Activated B cell treated with CpG ODN at 0.5 μM for 24 hours (primary cell): ENCODE results near the gene TOGARAM1. TPM values are rescaled to one million over a fixed set of nuclear protein-coding genes. Genes with fewer than 3 reads are reported as not detected.

Source experiments
- ATAC-seq: fragments of 200-7000 bp; cut with Tn5 transposase; one replicate; pipeline ENCODE4 v1.10.0; 2021; ENCODE audit warnings: low read depth, mild to moderate bottlenecking, moderate library complexity
- CTCF ChIA-PET: fragments of 350-600 bp; sonication (Branson Sonifier 250); formaldehyde crosslinking; loops from one replicate; lab custom pipeline; 2021; ENCODE audit warnings: antibody characterized with exemption; lab: Charles Lee
- POLR2A ChIA-PET: fragments of 350-600 bp; sonication (Branson Sonifier 250); formaldehyde crosslinking; loops from one replicate; lab custom pipeline; 2021; ENCODE audit warnings: antibody characterized with exemption; lab: Charles Lee
- DNase-seq: peaks from one replicate; pipeline ENCODE4 v3.0.0; 2022
- H3K27ac Mint-ChIP-seq: one replicate; pipeline ENCODE4 v1.8.0; 2020; ENCODE audit warnings: mixed read lengths
- H3K27me3 Mint-ChIP-seq: one replicate; pipeline ENCODE4 v1.8.0; 2021; ENCODE audit warnings: mixed read lengths
- H3K36me3 Mint-ChIP-seq: one replicate; pipeline ENCODE4 v1.8.0; 2021; ENCODE audit warnings: low read depth, mixed read lengths
- H3K4me1 Mint-ChIP-seq: one replicate; pipeline ENCODE4 v1.8.0; 2021; ENCODE audit warnings: mixed read lengths
- H3K4me3 Mint-ChIP-seq: one replicate; pipeline ENCODE4 v1.8.0; 2020; ENCODE audit warnings: mild to moderate bottlenecking, mixed read lengths
- H3K9me3 Mint-ChIP-seq: one replicate; pipeline ENCODE4 v1.8.0; 2020; ENCODE audit warnings: mixed read lengths
- intact Hi-C: fragments of 100-400 bp; cut with micrococcal nuclease; formaldehyde crosslinking; loops from one replicate; pipeline ENCODE4 v1.15.1; 2024
- total RNA-seq: library from RNA; stranded (reverse); gene quantifications from 2 replicates; pipeline ENCODE4 v1.2.3, GENCODE V29; 2022
- TF ChIP-seq, protein P1 (sequence below): fragments of 200-600 bp; IDR thresholded peaks from one replicate; pipeline ENCODE4 v1.8.0; 2022; ENCODE audit warnings: antibody characterized with exemption, mild to moderate bottlenecking

TOGARAM1 gene
- total RNA-seq, 1 donor from 2014 or later = 16.9 TPM

DNA sequence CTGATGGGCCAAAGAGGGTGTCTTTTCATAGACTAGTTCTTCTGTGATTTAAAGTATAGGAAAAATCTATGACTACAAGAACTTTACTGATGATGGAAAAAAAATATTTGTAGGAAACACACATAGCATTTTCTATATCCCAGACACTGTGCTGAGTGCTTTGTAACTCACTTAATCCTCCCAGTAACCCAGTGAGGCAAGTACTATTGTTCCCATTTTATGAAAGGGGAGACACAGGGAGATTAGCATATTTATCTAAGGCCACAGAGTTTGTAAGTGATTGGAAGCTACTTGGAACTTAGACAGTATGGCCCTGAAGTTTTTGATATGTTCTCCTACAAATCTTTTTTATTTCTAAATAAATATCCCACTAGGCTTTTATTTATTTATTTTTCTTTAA is 141.8 kb downstream of the TOGARAM1 start:
- DNase-seq (no peak), ATAC-seq (no peak)
- H3K9me3 Mint-ChIP-seq = no peaks in the 10 kb centered on the region
- H3K4me1 Mint-ChIP-seq = no peaks in the 10 kb centered on the region
- POLR2A ChIA-PET = no interaction called here
- intact Hi-C loops = no loop called here
- H3K27me3 Mint-ChIP-seq = no peaks in the 10 kb centered on the region
- no peak overlapping the region for H3K27ac Mint-ChIP-seq
- H3K36me3 Mint-ChIP-seq = peaks cover 82% of the 10 kb centered on the region
- H3K4me3 Mint-ChIP-seq = no peak overlapping the region
- TF ChIP-seq, protein P1, sequence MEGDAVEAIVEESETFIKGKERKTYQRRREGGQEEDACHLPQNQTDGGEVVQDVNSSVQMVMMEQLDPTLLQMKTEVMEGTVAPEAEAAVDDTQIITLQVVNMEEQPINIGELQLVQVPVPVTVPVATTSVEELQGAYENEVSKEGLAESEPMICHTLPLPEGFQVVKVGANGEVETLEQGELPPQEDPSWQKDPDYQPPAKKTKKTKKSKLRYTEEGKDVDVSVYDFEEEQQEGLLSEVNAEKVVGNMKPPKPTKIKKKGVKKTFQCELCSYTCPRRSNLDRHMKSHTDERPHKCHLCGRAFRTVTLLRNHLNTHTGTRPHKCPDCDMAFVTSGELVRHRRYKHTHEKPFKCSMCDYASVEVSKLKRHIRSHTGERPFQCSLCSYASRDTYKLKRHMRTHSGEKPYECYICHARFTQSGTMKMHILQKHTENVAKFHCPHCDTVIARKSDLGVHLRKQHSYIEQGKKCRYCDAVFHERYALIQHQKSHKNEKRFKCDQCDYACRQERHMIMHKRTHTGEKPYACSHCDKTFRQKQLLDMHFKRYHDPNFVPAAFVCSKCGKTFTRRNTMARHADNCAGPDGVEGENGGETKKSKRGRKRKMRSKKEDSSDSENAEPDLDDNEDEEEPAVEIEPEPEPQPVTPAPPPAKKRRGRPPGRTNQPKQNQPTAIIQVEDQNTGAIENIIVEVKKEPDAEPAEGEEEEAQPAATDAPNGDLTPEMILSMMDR = no peak
- CTCF ChIA-PET = no interaction called here

GRCh38 chr14:45104561-45104960 is 142.6 kb downstream of the TOGARAM1 start:
- Mint-ChIP-seq H3K9me3 (no peaks in the 10 kb centered on the region), H3K4me1 (no peaks in the 10 kb centered on the region), H3K4me3 (no peak overlapping the region), H3K36me3 (peaks cover 81% of the 10 kb centered on the region), H3K27ac (no peak overlapping the region), H3K27me3 (no peaks in the 10 kb centered on the region)
- ATAC-seq (no peak), DNase-seq (no peak)
- CTCF ChIA-PET = no interaction called here
- TF ChIP-seq, protein P1 = no peak
- POLR2A ChIA-PET = no interaction called here
- intact Hi-C loops = no loop called here

- Mint-ChIP-seq H3K4me3 (no peak overlapping the region), H3K27me3 (no peaks in the 10 kb centered on the region), H3K9me3 (no peaks in the 10 kb centered on the region), H3K27ac (no peak overlapping the region), H3K4me1 (no peaks in the 10 kb centered on the region), H3K36me3 (peaks cover 74% of the 10 kb centered on the region)
- POLR2A ChIA-PET = no interaction called here
- intact Hi-C loops = no loop called here
- TF ChIP-seq, protein P1 = no peak
- ATAC-seq (no peak), DNase-seq (no peak)
- CTCF ChIA-PET = no interaction called here
These were observed 151.1 kb downstream of the TOGARAM1 start for GRCh38 chr14:45112896-45113781.

DNA sequence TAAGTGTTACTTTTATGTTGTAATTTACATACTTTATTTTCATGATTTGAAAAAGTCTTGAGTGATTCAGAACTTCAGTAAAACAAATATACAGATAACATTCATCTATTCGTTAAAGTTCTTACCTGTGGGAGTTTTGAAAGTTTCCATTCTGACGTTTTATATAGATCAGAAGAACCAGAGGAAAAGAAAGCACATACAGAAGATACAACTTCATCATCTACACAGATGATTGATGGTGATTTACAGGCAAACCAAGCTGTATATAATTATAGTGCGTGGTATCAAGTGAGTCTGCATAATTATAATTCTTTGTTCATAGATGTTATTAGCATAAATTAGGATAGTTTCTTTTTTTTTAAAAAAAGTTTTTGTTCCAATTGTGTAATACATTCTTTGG is 152.3 kb downstream of the TOGARAM1 start:
- Mint-ChIP-seq H3K36me3 (peaks cover 73% of the 10 kb centered on the region), H3K4me1 (no peaks in the 10 kb centered on the region), H3K27ac (no peak overlapping the region), H3K9me3 (no peaks in the 10 kb centered on the region), H3K4me3 (no peak overlapping the region), H3K27me3 (no peaks in the 10 kb centered on the region)
- no peak for ATAC-seq
- intact Hi-C loops = loop anchor here (2.0 kb wide), 1 partner anchor 20 kb away; no protein-coding TSS in a partner anchor
- no peak for DNase-seq
- TF ChIP-seq, protein P1 = no peak
- POLR2A ChIA-PET = interaction anchor here (0.8 kb wide), 1 partner anchor 20 kb away, joined by 3 read pairs; the partner anchor contains the start of gene FKBP3
- CTCF ChIA-PET = no interaction called here

GRCh38 chr14:45118594-45118993 is 156.6 kb downstream of the TOGARAM1 start:
- H3K36me3 Mint-ChIP-seq = peaks cover 72% of the 10 kb centered on the region
- no peak overlapping the region for H3K4me3 Mint-ChIP-seq
- ChIA-PET CTCF (no interaction called here), POLR2A (no interaction called here)
- DNase-seq (no peak), ATAC-seq (no peak)
- H3K27me3 Mint-ChIP-seq = no peaks in the 10 kb centered on the region
- TF ChIP-seq, protein P1 = no peak
- H3K4me1 Mint-ChIP-seq = no peaks in the 10 kb centered on the region
- no peak overlapping the region for H3K27ac Mint-ChIP-seq
- H3K9me3 Mint-ChIP-seq = no peaks in the 10 kb centered on the region
- intact Hi-C loops = no loop called here
